HG03097 (cell line): ENCODE results near the gene TBX18.

ENCODE experiments used
- ATAC-seq: cut with Tn5 transposase; IDR thresholded peaks from one replicate; pipeline ENCODE4 v1.9.1; 2021; ENCODE audit not compliant: unreplicated experiment, low FRiP score

The TBX18 gene

GRCh38 chr6:84753173-84753572 is 11.2 kb downstream of the TBX18 start:
- ATAC-seq = no peak

GRCh38 chr6:84752118-84752850 is 12.1 kb downstream of the TBX18 start:
- no peak for ATAC-seq

GRCh38 chr6:84749181-84749580 is 15.2 kb downstream of the TBX18 start:
- no peak for ATAC-seq

- no peak for ATAC-seq
These were observed 16.0 kb downstream of the TBX18 start for GRCh38 chr6:84748376-84748775.

- no peak for ATAC-seq
These were observed 20.8 kb downstream of the TBX18 start for GRCh38 chr6:84743616-84744015.

- ATAC-seq = no peak
These were observed 24.0 kb downstream of the TBX18 start for GRCh38 chr6:84740385-84740784.

GRCh38 chr6:84739866-84740208 is 24.6 kb downstream of the TBX18 start:
- ATAC-seq = no peak

GRCh38 chr6:84738996-84739865 is 25.2 kb downstream of the TBX18 start:
- ATAC-seq = no peak

GRCh38 chr6:84733889-84734288 is 30.5 kb downstream of the TBX18 start:
- no peak for ATAC-seq

- ATAC-seq = no peak
These were observed 32.5 kb downstream of the TBX18 start for GRCh38 chr6:84731901-84732300.

GRCh38 chr6:84731401-84731800 is 33.0 kb downstream of the TBX18 start:
- no peak for ATAC-seq

- no peak for ATAC-seq
These were observed 35.8 kb downstream of the TBX18 start for GRCh38 chr6:84728602-84729001.

GRCh38 chr6:84719152-84719551 is 45.2 kb downstream of the TBX18 start:
- no peak for ATAC-seq

GRCh38 chr6:84718038-84718955 is 46.1 kb downstream of the TBX18 start:
- ATAC-seq = no peak

GRCh38 chr6:84709121-84709520 is 55.3 kb downstream of the TBX18 start:
- ATAC-seq = no peak

GRCh38 chr6:84707171-84707570 is 57.2 kb downstream of the TBX18 start:
- ATAC-seq = no peak

- ATAC-seq = no peak
These were observed 68.2 kb downstream of the TBX18 start for GRCh38 chr6:84696166-84696565.

GRCh38 chr6:84691978-84692623 is 72.3 kb downstream of the TBX18 start:
- ATAC-seq = no peak

- ATAC-seq = no peak
These were observed 76.1 kb downstream of the TBX18 start for GRCh38 chr6:84688141-84688873.

GRCh38 chr6:84687431-84687830 is 77.0 kb downstream of the TBX18 start:
- ATAC-seq = no peak
